Measurements from ENCODE around the gene PCK1.

- TF ChIP-seq CTCF (IDR thresholded peaks at IDR 0.05 in 4 of 5, conservative IDR thresholded peaks at IDR 0.05 in 1 of 5) (no peak), POLR2A (IDR thresholded peaks at IDR 0.05) (no peak)
These were observed 7.4 kb downstream of the PCK1 start for GRCh38 chr20:57568088-57568896.

Measured in gastrocnemius medialis (tissue), 4 donors.